K562 (cell line): Measurements from ENCODE around the gene COBLL1.

Source experiments
- ATF2 ChIP-seq: sonication (generic); formaldehyde crosslinking; IDR thresholded peaks from 2 replicates; pipeline ENCODE4 v1.8.1; 2022; ENCODE audit warnings: missing genetic modification reagents
- CTCF ChIP-seq, 3 experiments: IDR thresholded peaks in 2 of 3; conservative IDR thresholded peaks in 1 of 3; 2 replicates each; pipeline ENCODE4 v1.5.1; 2011 to 2012; ENCODE audit warnings: low read length in 3 of 3, mild to moderate bottlenecking in 3 of 3, control low read depth in 2 of 3, improper control_type of control experiment in 1 of 3, inconsistent platforms in 1 of 3, low read depth in 1 of 3, mixed read lengths in 1 of 3, moderate library complexity in 1 of 3; ENCODE audit not compliant: insufficient read depth in 2 of 3
- NCOR1 ChIP-seq: fragments of 450-650 bp; IDR thresholded peaks from 2 replicates; pipeline ENCODE4 v1.6.1; 2016; ENCODE audit warnings: mild to moderate bottlenecking, moderate library complexity
- POLR2A ChIP-seq: fragments of 450-650 bp; conservative IDR thresholded peaks from 2 replicates; pipeline ENCODE4 v1.6.1; 2016
- TCF7L2 ChIP-seq: fragments of 150-350 bp; IDR thresholded peaks from 2 replicates; pipeline ENCODE4 v1.6.1; 2016; ENCODE audit warnings: low read depth, mild to moderate bottlenecking, low read length, moderate library complexity
- ZC3H8 ChIP-seq: fragments of 450-650 bp; IDR thresholded peaks from 2 replicates; pipeline ENCODE4 v1.6.1; 2017
- ZNF347 ChIP-seq: fragments of 450-650 bp; formaldehyde crosslinking; IDR thresholded peaks from 2 replicates; pipeline ENCODE4 v1.4.0; 2020; ENCODE audit warnings: low read depth, mild to moderate bottlenecking, moderate library complexity

- TF ChIP-seq CTCF (IDR thresholded peaks at IDR 0.05 in 2 of 3, conservative IDR thresholded peaks at IDR 0.05 in 1 of 3; ENCODE audit: insufficient read depth in 2 of 3, low read depth in 1 of 3, low read length in 3 of 3) (no peak), POLR2A (no peak), ZNF347 (no peak), ZC3H8 (no peak), ATF2 (CRISPR knock-in tag) (no peak), TCF7L2 (no peak), NCOR1 (no peak)
Measured at GRCh38 chr2:164692958-164693357, 148.7 kb downstream of the COBLL1 start.
